ENCODE results near the gene PRR15L.

- TF ChIP-seq CTCF (conservative IDR thresholded peaks at IDR 0.05 in 1 of 2, IDR thresholded peaks at IDR 0.05 in 1 of 2; ENCODE audit: low read depth in 1 of 2, low read length in 2 of 2) (no peak), EZH2 (IDR thresholded peaks at IDR 0.05; ENCODE audit: low read length, missing control alignments) (no peak)
Measured at GRCh38 chr17:47949946-47950345, 7.7 kb downstream of the PRR15L start.
